Stimulated activated CD4-positive, alpha-beta T cell treated with anti-CD3 and anti-CD28 coated beads, Interleukin-2, amount 100 ng/mL, for 4 hours (primary cell): ENCODE results near the gene STARD5.

Source experiments
- DNase-seq: peaks from one replicate; pipeline ENCODE4 v3.0.0-alpha.2; 2020; ENCODE audit warnings: low read depth

The STARD5 gene

DNA sequence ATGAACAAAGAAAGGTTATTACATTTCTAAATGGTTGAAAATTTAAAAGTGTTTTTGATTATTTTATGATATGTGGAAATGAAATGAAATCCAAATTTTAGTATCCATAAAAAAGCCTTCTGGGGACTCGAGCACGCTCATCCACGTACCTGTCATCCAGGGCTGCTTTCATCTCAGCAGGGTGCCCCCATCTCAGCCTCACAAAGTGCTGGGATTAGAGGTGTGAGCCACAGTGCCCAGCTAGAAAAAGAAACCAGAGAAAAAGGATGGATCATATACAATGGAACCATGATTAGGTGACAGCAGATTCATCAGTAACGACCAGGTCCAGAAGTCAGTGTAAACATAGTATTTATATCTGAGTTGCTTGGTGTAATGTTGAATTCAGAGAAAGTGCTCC lies 49.7 kb downstream of the STARD5 start:
- DNase-seq = no peak

DNA sequence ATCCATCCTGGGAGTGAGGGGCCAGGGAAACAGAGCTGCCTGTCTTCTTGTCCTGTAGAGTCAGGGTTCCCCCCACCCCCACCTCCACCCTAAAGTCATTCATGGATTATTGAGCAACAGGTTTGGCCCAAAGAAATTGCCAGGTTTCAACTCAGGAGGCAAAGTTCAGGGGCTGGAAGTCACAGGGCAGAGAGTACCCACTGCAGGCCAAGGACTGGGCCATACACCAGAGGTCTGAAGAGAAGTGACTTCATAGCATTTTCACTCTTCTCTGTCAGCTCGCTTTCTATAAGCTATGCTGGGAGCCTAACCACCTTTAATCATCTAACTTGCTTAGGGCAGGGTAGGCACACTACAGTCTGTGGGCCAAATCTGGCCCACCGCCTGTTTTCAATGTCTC lies 50.1 kb downstream of the STARD5 start:
- no peak for DNase-seq

DNA sequence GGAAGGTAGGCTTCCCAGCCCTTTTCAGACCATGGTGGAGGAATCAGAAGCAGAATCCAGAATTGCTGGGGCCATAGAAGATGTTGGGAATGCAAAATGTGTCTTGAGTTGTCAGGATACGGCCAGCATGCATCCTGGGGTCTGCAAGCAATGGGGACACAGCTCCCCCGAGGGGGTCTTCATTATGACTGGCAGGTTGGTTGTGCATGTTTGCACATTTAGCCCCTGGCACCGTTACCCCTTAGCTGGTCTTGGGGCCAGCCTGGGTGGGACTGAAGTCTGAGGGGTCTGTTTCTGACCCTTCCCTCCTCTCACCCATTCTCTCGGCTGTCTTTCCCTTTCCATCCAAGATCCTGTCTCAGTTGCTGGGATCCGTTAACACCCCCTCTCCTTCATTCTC lies 50.7 kb downstream of the STARD5 start:
- no peak for DNase-seq

DNA sequence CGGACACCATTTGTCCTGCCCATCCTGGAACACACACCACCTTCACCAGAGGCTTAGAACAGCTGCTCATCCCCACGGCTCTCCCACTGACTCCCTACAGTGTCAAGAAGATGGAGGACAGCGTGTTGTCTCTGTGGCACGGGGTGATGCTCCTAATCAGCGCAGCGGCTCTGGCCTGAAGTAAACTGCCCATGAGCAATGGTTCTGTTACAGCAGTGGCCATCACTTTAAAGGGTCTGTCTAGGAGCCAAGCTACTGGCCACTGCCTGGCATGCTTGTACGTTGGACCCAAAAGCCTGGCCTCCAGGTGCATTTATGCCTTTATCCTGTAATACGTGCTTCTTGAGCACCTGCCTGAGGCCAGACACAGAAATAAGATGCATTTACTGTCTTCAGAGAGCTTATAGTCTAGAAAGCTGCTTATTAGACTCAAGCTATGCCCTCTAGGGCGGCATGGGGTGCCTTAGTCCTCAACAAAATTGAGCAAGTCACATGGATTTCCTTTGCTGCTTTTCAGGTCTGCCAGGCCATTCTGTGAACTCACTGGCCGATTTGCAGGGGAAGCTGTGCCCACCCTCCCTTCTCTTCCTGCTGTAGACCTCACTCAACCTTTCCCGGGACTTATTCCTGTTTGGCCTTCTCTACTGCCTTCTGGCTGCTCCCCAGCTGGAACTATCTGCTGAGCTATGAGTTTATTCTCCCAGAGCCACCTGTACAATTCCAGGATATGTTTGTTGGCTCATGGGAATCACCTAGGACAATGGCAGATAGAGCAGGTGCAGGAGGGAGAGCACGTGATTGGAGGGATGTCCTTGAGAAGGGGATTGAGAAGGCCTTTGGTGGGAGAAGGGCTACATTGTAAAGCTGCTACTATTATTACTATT lies 51.9 kb downstream of the STARD5 start:
- no peak for DNase-seq

DNA sequence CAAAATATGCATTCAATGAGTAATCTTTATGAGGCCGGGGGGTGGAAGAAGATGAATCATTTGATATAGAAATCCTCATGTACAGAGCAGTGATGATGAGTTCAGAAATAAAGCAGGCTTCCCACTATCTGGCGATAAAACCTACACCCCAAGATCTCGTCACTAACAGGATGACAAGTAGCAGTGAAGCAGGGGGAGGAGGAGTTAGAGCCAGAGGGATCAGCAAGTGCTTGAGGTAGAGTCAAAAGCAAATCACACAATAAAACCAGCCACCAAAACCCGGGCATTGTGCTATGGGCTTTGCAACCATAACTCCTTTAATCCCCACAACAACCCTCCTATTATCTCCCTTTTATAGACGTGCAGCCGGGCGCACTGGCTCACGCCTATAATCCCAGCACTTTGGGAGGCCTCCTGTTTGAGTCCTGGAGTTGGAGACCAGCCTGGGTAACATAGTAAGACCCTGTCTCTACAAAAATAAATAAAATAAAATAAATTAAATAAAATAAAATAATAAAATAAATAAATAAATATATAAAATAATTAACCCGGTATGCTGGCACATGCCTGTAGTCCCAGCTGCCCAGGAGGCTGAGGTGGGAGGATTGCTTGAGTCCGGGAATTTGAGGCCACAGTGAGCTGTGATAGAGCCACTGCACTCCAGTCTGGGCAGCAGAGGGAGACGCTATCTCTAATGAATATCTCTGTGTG lies 53.0 kb downstream of the STARD5 start:
- DNase-seq = no peak

DNA sequence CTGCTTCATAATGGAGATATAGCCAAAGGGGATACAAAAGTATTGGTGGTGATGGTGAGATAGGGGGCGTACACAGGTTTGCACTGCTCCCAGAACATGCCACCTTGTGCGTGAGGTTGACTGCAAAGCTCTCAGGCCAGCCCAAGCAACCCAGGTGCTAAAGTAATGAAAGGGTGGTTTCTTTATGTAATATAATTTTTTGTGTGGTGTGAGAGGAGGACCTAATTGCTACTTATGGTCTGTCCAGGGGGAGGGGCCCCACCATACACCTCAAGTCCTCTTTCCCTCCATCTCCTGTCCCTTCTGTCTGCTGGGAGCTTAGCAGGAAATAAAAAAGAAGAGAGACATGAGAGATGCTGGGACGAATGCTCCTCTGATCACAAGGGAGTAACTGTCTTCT lies 53.8 kb downstream of the STARD5 start:
- no peak for DNase-seq

DNA sequence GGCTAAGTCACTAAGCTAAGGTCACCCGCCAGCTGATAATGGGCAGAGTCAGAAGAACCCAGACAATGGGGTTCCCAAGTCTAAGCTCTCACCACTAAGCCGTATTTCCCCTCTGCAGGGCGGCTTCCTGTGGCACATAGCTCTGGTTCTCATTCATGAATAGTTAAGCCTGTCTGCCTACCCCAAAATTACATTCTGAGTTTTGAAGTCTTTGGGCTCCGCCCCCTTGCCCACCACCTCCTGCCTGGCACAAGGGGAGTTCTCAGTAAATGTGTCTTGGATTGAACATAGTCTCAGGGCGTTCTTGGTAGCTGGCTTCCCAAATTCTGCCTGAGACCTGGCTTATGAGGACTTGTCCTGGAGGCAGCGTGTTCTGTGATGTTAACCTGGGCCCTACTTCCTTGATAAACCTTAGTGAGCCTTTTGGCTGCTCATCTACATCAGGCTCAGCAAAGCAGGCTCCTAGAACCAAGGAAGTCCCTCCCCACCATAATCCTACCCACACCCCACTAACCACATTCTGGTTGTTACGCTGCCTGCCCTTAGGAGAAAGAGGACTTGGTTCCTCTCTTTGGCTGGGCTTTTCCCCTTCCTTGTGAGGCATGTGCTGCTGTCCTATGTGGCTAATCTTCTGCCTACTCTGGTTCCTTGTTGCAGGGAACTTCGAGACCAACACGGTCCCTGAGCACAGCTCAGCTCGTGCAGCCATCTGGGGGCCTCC lies 54.9 kb downstream of the STARD5 start:
- no peak for DNase-seq

DNA sequence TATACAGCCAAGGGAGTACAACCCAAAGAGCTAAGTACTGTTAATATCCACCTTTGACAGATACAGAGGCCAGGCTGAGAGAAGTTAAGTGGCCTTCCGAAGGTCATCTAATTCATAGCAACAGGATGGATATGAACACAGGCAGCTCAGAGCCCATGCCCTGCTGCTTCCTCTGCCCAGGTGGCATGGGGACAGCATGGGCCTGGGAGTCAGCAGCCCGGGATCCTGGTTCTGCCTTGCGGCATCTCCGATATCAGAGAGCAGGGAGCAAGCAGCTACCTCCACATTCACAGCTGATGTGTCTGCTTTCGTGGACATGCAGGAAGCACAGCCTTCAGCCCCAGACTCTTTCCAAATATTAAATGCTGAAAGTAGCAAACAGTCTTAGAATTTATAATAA lies 55.6 kb downstream of the STARD5 start:
- no peak for DNase-seq

DNA sequence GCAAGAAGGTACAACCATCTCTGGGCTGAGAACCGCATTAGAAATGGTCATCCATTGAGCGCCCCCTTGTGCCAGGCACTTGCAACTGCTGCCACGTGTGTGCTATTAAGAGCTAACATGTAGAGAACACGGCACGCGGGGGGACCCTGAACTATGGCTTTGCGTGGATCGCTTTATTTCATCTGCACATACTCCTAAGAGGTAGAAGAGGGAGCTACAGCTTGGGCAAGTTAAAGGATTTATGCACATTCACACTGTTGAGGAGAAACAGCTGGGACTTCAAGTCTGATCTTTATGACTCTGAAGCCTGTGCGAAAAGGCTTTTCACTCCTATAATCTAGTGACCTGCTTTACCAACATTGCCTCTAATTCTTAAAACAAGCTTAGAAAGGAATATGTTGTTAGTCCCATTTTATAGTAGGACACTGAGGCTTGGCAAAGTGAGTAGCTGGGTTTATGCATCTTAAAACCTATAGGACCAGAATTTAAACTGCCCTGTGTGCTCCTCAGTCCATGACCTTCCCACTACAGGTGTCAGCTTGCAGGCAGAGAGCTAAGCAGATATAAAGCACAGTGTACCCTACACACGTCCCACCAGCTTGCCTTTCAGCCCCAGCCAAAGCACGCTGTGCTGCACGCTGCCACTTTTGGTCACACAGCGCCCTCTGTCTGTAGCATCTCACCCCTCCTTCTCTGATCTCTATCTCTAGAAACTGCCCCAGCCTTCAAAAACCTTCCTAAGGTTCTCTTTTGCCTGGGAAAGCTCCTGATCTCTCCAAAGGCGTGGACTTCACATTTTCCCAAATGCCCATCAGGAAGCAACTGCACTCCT lies 57.8 kb downstream of the STARD5 start:
- DNase-seq = peak; percentile 82

DNA sequence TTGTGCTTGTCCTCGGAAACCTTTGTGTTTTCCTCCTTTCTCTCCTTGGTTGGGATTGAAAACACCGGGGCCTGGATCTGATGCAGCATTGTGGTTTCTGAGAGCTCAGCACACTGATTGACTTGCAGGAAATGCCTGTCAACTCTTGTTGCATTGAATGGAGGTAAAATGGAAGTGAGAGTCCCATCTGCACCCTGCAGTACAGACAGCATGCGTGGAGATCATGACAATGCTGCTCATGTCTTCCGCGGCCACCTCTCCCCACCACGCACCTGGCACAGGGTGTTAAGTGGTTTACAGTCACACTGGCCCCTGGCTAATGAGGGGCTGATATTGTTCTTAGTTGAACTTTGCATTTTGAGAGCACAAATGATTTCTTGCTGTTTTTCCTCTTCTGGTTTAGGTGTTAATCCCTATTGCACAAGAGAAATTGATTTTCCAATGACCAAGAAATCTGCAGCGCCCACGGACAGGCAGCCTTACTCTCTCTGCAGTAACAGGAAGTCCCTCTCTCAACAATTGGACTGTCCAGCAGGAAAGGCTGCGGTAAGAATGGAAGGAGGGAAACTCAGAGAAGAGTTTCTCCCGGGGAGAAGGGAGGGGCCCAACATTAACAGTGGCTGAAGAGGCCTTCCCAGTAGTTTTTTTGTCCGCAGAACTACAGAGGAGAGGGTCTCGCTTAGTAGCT lies 58.5 kb downstream of the STARD5 start:
- no peak for DNase-seq

DNA sequence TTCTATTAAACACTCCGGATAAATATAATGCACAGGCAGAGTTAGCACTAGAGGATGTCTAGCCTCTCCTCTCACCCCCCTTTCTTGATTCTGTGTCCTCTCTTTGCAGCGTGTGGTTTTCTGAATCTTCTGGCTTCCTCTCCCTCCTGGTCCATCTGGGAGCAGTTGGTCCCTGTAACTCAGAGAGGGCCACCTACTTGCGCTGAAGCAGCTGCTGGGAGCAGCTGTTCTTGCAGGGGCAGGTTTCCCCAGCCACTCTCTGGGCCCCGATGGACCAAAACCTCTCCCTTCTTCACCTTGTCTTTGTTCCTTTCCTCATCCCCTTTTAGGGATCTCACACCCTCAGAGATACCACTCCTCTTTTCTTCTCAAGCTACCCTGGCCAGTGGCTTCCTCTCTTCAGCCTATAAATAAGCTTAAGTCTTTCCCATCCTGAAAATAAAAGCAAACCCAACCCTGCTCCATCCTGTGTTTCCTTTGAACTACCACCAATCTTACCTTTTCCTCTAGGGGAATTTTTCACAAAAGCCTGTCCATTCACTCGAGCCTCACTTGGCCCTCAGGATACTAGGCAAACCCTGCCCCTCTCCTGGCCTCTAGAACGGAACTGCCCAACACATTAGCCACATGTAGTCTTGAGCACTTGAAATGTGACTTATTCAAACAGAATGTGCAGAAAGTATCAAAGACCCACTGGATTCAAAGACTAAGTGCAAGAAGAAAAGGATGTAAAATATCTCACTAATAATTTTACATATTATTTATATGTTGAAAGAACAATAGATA lies 59.7 kb downstream of the STARD5 start:
- DNase-seq = no peak

DNA sequence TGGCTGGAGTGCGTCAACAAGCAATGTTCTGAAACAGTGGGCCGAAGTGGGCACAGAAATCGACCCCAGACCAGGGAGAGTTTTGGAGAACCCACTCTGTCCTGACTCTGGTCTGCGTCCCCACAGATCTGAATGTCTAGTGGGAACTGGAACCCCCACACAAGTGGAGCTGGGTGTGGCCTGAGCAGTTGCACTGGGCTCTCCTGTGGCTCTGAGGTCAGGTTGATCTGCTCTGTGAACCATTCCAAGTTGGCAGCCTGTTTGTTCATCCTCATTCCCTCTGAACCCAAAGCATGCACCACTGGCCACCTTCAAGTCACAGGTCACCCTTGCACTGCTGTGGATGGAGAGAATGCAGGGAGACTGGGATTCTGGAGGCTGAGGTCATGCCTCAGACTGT lies 60.5 kb downstream of the STARD5 start:
- DNase-seq = no peak

DNA sequence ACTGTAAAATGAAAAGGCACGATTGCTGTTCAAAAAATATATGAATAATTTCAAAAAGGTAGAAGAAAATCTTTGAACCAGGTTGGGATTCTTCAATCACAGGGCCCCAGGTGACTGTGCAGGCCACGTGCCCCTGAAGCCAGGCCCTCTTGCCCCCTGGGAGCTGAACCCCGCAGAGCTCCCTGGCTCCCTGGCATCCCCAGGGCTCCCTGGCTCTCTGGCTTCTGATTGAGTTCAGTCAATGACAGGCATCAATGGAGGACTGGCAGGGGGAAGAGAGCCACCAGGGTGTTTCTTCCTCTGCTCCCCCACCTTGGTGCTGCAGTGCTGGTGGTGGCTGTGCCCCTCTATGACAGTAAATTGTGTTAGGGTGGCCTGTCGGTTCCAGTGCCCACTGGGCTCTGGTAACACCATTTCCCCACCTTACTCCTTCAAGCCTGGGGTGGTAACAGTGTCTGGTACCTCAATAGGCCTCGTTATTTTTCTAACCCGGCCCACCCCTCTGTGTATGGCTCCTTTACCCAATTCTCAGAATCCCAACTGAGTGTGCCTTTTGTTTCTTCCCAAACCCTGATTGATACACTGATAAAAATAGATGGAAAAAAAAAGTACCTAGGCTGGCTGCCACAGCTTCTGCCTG lies 62.6 kb downstream of the STARD5 start:
- DNase-seq = no peak

DNA sequence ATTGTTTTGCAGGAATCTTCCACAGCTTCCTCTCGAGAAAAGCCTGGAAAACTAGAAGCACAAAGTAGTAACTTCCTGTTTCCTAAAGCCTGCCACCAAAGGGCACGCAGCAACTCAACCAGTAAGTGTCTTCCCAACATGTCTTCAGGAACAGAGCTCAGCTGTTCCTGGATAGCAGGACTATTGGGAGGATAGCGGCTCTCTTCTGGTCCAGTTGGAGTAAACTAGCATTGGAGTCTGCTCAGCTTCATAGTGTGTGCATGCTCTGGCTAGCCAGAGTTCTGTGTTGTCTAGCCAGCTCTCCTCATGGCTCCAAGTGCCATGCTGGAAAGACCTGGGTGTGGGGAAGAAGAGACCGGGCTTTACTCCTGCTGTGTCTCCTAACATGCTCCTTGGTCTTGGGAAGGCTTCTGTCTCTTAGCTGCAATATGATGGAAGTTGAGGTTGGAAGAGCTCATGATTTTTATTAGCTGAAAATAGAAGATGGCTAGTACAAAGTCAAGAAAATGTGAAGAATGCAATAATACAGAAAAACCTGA lies 64.1 kb downstream of the STARD5 start:
- DNase-seq = no peak
